Lower leg skin (tissue), 4 donors: ENCODE measurements around the gene DHRS9. TPM values are rescaled to one million over a fixed set of nuclear protein-coding genes. Genes with fewer than 3 reads are reported as not detected.

ENCODE experiments used
- DNase-seq, 2 donors: peaks; one replicate each; pipeline ENCODE4 v3.0.0-alpha.2; 2019; ENCODE audit warnings: low spot score in 2 of 2
- H3K4me3 ChIP-seq: fragments of 200-600 bp; sonication (generic); 2 replicates; pipeline ENCODE4 v1.5.1; 2017; ENCODE audit warnings: mild to moderate bottlenecking, low read depth; ENCODE audit not compliant: poor library complexity, severe bottlenecking
- CTCF ChIP-seq, 3 donors: fragments of 450-650 bp; IDR thresholded peaks; one replicate each; pipeline ENCODE4 v1.5.1; 2016; ENCODE audit warnings: antibody characterized with exemption in 3 of 3, mild to moderate bottlenecking in 3 of 3, moderate library complexity in 2 of 3
- POLR2A ChIP-seq, 2 donors: fragments of 450-650 bp; IDR thresholded peaks; one replicate each; pipeline ENCODE4 v1.6.1; 2016 to 2017; ENCODE audit warnings: antibody characterized with exemption in 2 of 2, mild to moderate bottlenecking in 1 of 2, moderate library complexity in 1 of 2
- WGBS, 2 donors: methylation state at CpG; one replicate each; pipeline ENCODE4 v1.1.5; 2018; 5-methylcytosine and 5-hydroxymethylcytosine counted together
- intact Hi-C: fragments of 100-400 bp; cut with DNase I; formaldehyde crosslinking; loops from one replicate; pipeline ENCODE4 v1.15.0; 2023; ENCODE audit warnings: low total_unique reads
- total RNA-seq, 4 donors: library from RNA; depleted of rRNA; stranded (reverse); fragments of >200 nt; gene quantifications; one replicate each; pipeline ENCODE4 v1.1.0, GENCODE V29; 2016

The DHRS9 gene
- total RNA-seq, 4 donors from 2014 or later, result 1.4 to 3.4 (median 1.9) TPM; not detected in 1

- DNase-seq, result no peak
- TF ChIP-seq POLR2A (IDR thresholded peaks at IDR 0.05) (no peak), CTCF (IDR thresholded peaks at IDR 0.05) (no peak)
- H3K4me3 ChIP-seq, result no peak overlapping the region
- intact Hi-C loops, result no loop called here
- 55 to 56% methylated on average over 2 of the region's 2 CpGs for WGBS, 2 donors
Observed at GRCh38 chr2:169065864-169066517, 3.4 kb upstream of the DHRS9 start.

- no peak for DNase-seq
- TF ChIP-seq POLR2A (IDR thresholded peaks at IDR 0.05) (no peak), CTCF (IDR thresholded peaks at IDR 0.05) (no peak)
- H3K4me3 ChIP-seq, result no peak overlapping the region
- 14 to 35% methylated on average over 1 of the region's 1 CpG for WGBS, 2 donors
- intact Hi-C loops, result no loop called here
Observed at GRCh38 chr2:169066897-169067296, 2.5 kb upstream of the DHRS9 start.

- no peak overlapping the region for H3K4me3 ChIP-seq
- WGBS, 2 donors, result 89 to 94% methylated on average over 2 of the region's 2 CpGs
- no peak for DNase-seq
- TF ChIP-seq POLR2A (IDR thresholded peaks at IDR 0.05), result no peak
- TF ChIP-seq CTCF (IDR thresholded peaks at IDR 0.05), result no peak
- intact Hi-C loops, result no loop called here
Observed at GRCh38 chr2:169069833-169070232, 470 bp downstream of the DHRS9 start.

- no peak overlapping the region for H3K4me3 ChIP-seq
- intact Hi-C loops, result no loop called here
- 36 to 56% methylated on average over 5 of the region's 5 CpGs for WGBS, 2 donors
- TF ChIP-seq CTCF (IDR thresholded peaks at IDR 0.05) (no peak), POLR2A (IDR thresholded peaks at IDR 0.05) (no peak)
- DNase-seq, result no peak
Observed at GRCh38 chr2:169071455-169071854, 2.1 kb downstream of the DHRS9 start.

GRCh38 chr2:169072163-169072925 is 3.0 kb downstream of the DHRS9 start:
- intact Hi-C loops, result no loop called here
- TF ChIP-seq POLR2A (IDR thresholded peaks at IDR 0.05) (no peak), CTCF (IDR thresholded peaks at IDR 0.05) (no peak)
- H3K4me3 ChIP-seq, result no peak overlapping the region
- WGBS, 2 donors, result 75 to 81% methylated on average over 4 of the region's 4 CpGs
- DNase-seq, result no peak
